Stimulated activated CD4-positive, alpha-beta T cell treated with anti-CD3 and anti-CD28 coated beads, Interleukin-12 subunit alpha, Interleukin-12 subunit beta, amount 100 ng/mL, for 48 hours (primary cell): ENCODE results near the gene ERF.
A peak's percentile ranks its signal among the peaks of the same experiment; 100 is the strongest.

Experiments
- DNase-seq, 3 donors: peaks; one replicate each; pipeline ENCODE4 v3.0.0-alpha.2; 2020; ENCODE audit warnings: low read depth in 2 of 3, low spot score in 1 of 3

The ERF gene

GRCh38 chr19:42254850-42255765, at the start of gene ERF:
TSS of gene ERF (minus strand) at chr19:42255128. CDS start at chr19:42254999, 129 bp downstream.
- peak; percentile 88 to 91 (median 91) for DNase-seq

- no peak for DNase-seq
Measured at GRCh38 chr19:42303876-42304275, 48.9 kb upstream of the ERF start.

GRCh38 chr19:42303101-42303464, 48.2 kb upstream of the ERF start:
- DNase-seq: no peak

- DNase-seq: no peak
Measured at GRCh38 chr19:42301646-42302203, 46.8 kb upstream of the ERF start, which contains the start of gene PRR19. TSS of gene PRR19 (plus strand) at chr19:42302132. CDS start at chr19:42309585, 7,453 bp downstream.

GRCh38 chr19:42297039-42297438, 42.1 kb upstream of the ERF start:
- no peak for DNase-seq

GRCh38 chr19:42295831-42296525, 41.0 kb upstream of the ERF start:
- peak; percentile 81 to 97 (median 83) for DNase-seq

GRCh38 chr19:42295342-42295741, 40.4 kb upstream of the ERF start:
- no peak for DNase-seq

- DNase-seq: no peak
Measured at GRCh38 chr19:42294471-42295137, 39.7 kb upstream of the ERF start.

- no peak for DNase-seq
Measured at GRCh38 chr19:42293948-42294347, 39.0 kb upstream of the ERF start.

- no peak for DNase-seq
Measured at GRCh38 chr19:42293540-42293939, 38.6 kb upstream of the ERF start.

- no peak for DNase-seq
Measured at GRCh38 chr19:42292963-42293362, 38.0 kb upstream of the ERF start.

- DNase-seq: no peak
Measured at GRCh38 chr19:42292042-42292960, 37.4 kb upstream of the ERF start.

GRCh38 chr19:42291435-42291810, 36.5 kb upstream of the ERF start:
- DNase-seq: no peak

GRCh38 chr19:42290523-42291434, 35.9 kb upstream of the ERF start:
- DNase-seq: no peak

- no peak for DNase-seq
Measured at GRCh38 chr19:42290136-42290522, 35.2 kb upstream of the ERF start.

- no peak for DNase-seq
Measured at GRCh38 chr19:42289556-42290041, 34.7 kb upstream of the ERF start.

- no peak for DNase-seq
Measured at GRCh38 chr19:42288881-42289555, 34.1 kb upstream of the ERF start.

GRCh38 chr19:42288387-42288786, 33.5 kb upstream of the ERF start:
- no peak for DNase-seq

GRCh38 chr19:42287827-42288107, 32.8 kb upstream of the ERF start:
- DNase-seq: no peak
